Measurements from ENCODE around the gene GGTA1. TPM values are rescaled to one million over a fixed set of nuclear protein-coding genes. Genes with fewer than 3 reads are reported as not detected.

The GGTA1 gene
- total and polyA plus RNA-seq, 2 experiments from 2014 or later: 0.16 TPM; not detected in 1

GRCh38 chr9:121484651-121485446, 14.8 kb downstream of the GGTA1 start:
- Histone ChIP-seq H3K79me2 (replicated peaks; ENCODE audit: insufficient read depth) (no peaks in the 10 kb centered on the region), H4K20me1 (replicated peaks; ENCODE audit: insufficient read depth) (no peaks in the 10 kb centered on the region), H3K27ac (ENCODE audit: low read depth) (no peak overlapping the region), H3K4me1 (ENCODE audit: insufficient read depth) (no peaks in the 10 kb centered on the region), H2AFZ (no peak overlapping the region), H3K9me2 (ENCODE audit: insufficient read depth) (no peaks in the 10 kb centered on the region), H3K36me3 (ENCODE audit: insufficient read depth) (no peaks in the 10 kb centered on the region), H3K4me3 (no peak overlapping the region), H3K4me2 (no peak overlapping the region), H3F3A (replicated peaks; ENCODE audit: low read depth) (no peaks in the 10 kb centered on the region), H3K27me3 (ENCODE audit: insufficient read depth) (no peaks in the 10 kb centered on the region)
- peaks cover 11% of the 10 kb centered on the region for H3K27me3 Mint-ChIP-seq (ENCODE audit: insufficient read depth, low read depth, poor library complexity)
- H3K27ac Mint-ChIP-seq: no peak overlapping the region
- H3K36me3 Mint-ChIP-seq (ENCODE audit: low read depth): no peaks in the 10 kb centered on the region
- no peaks in the 10 kb centered on the region for H3K9me3 Mint-ChIP-seq
- H3K4me1 Mint-ChIP-seq: no peaks in the 10 kb centered on the region
- no peak overlapping the region for H3K4me3 Mint-ChIP-seq
- TF ChIP-seq REST (IDR thresholded peaks at IDR 0.05; ENCODE audit: unreplicated experiment) (no peak), STAT1 (IDR thresholded peaks at IDR 0.05; ENCODE audit: unreplicated experiment) (no peak), JUNB (IDR thresholded peaks at IDR 0.05; ENCODE audit: unreplicated experiment) (no peak), ZNF331 (CRISPR knock-in tag; IDR thresholded peaks at IDR 0.05; ENCODE audit: low read depth) (no peak), ETS1 (IDR thresholded peaks at IDR 0.05) (no peak), POLR2AphosphoS5 (IDR thresholded peaks at IDR 0.05; ENCODE audit: low read depth) (no peak), ZNF462 (CRISPR knock-in tag; IDR thresholded peaks at IDR 0.05) (no peak), NANOG (IDR thresholded peaks at IDR 0.05; ENCODE audit: borderline replicate concordance) (no peak), CREB1 (CRISPR knock-in tag; IDR thresholded peaks at IDR 0.05; ENCODE audit: low read depth) (no peak)
- ATAC-seq (no peak), DNase-seq (ENCODE audit: low spot score) (no peak)

Measured in GM23338 (cell line).